ENCODE results near the gene OR51B6. TPM values are rescaled to one million over a fixed set of nuclear protein-coding genes. Genes with fewer than 3 reads are reported as not detected.
"Not testable (repeated sequence)": the region's sequence is repeated elsewhere in the genome, so short reads cannot be mapped to it uniquely, and the experiment has no call there.

OR51B6 gene, protein sequence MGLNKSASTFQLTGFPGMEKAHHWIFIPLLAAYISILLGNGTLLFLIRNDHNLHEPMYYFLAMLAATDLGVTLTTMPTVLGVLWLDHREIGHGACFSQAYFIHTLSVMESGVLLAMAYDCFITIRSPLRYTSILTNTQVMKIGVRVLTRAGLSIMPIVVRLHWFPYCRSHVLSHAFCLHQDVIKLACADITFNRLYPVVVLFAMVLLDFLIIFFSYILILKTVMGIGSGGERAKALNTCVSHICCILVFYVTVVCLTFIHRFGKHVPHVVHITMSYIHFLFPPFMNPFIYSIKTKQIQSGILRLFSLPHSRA
- total RNA-seq, result not detected
- not detected for polyA plus RNA-seq

DNA sequence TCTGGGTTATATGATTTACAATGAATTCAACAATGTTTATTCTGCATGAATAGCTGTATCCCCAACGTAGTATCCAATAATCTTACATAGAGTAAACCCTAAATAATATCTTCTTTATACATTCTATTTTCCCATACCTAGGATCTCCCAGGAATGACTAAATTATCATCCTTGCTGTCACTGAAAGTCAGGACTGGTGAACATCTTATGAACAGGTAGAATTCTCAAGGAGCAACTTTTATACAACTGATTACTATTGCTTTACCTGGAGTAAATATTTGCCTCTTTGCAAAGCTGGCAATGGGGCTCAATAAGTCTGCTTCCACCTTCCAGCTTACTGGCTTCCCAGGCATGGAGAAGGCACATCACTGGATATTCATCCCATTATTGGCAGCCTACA is at the start of gene OR51B6:
Gene OR51B6, plus strand, starts transcription at position 301 of the 400 bp plus-strand sequence. Its CDS starts 0 bp downstream, at position 301.
- Mint-ChIP-seq H3K27me3 (peaks cover 2 to 4% of the 10 kb centered on the region in 2 donors), H3K27ac (peak within 1 kb of the TSS in 1 of 7 donors; percentile 10), H3K4me1 (no peaks in the 10 kb centered on the region), H3K4me3 (no peak within 1 kb of the TSS), H3K36me3 (no peaks in the 10 kb centered on the region), H3K9me3 (peaks cover 0 to 2% (median 0%) of the 10 kb centered on the region in 8 donors)
- no peaks in the 10 kb centered on the region for H3K9me3 ChIP-seq (ENCODE audit: control insufficient read depth in 1 of 2, low read length in 2 of 2)
- POLR2A ChIA-PET (ENCODE audit: partially characterized antibody), result no interaction called here
- no peaks in the 10 kb centered on the region for H3K4me1 ChIP-seq (ENCODE audit: insufficient read depth, low read length)
- no peak within 1 kb of the TSS for H3K4me3 ChIP-seq (ENCODE audit: low read length in 2 of 2)
- CTCF ChIA-PET (ENCODE audit: partially characterized antibody), result no interaction called here
- H3K27me3 ChIP-seq (ENCODE audit: insufficient read depth, low read length), result no peaks in the 10 kb centered on the region
- H3K27ac ChIP-seq (ENCODE audit: low read depth, low read length), result no peak within 1 kb of the TSS
- DNase-seq, result no peak
- no peaks in the 10 kb centered on the region for H3K36me3 ChIP-seq (ENCODE audit: insufficient read depth, low read length)
- intact Hi-C loops (cut with micrococcal nuclease), result no loop called here

DNA sequence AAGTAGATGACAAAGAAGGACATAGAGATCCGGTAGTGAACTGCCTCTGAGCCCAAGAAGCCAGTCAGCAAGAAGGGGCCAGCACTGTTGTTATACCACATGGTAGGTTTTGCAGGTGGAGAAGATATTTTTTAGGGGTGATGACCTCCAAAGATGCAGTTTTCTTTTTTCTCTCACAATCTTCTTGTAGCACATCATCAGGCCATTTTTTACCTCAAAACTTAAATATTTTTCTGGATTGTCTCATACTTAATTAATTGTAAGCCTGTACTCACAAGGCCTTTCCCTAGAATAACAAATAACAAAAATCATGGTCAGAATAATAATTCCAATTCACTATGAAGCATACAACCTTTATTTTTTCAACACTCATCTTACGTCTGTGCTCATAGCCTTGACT is 49.5 kb upstream of the OR51B6 start, which contains the start of gene OR51B4:
Gene OR51B4, minus strand, starts transcription at position 101 of the 400 bp plus-strand sequence. Its CDS starts 0 bp downstream, at position 101.
- Histone ChIP-seq H3K4me3 (ENCODE audit: low read length in 2 of 2) (no peak within 1 kb of the TSS), H3K27ac (ENCODE audit: low read depth, low read length) (no peak within 1 kb of the TSS), H3K9me3 (ENCODE audit: control insufficient read depth in 1 of 2, low read length in 2 of 2) (no peaks in the 10 kb centered on the region), H3K27me3 (ENCODE audit: insufficient read depth, low read length) (no peaks in the 10 kb centered on the region), H3K36me3 (ENCODE audit: insufficient read depth, low read length) (no peaks in the 10 kb centered on the region), H3K4me1 (ENCODE audit: insufficient read depth, low read length) (no peaks in the 10 kb centered on the region)
- ChIA-PET POLR2A (ENCODE audit: partially characterized antibody) (no interaction called here), CTCF (ENCODE audit: partially characterized antibody) (no interaction called here)
- Mint-ChIP-seq H3K27me3 (peaks cover 5 to 8% of the 10 kb centered on the region in 2 donors), H3K9me3 (peaks cover 0 to 3% (median 0%) of the 10 kb centered on the region in 8 donors), H3K4me1 (no peaks in the 10 kb centered on the region), H3K36me3 (no peaks in the 10 kb centered on the region), H3K27ac (no peak within 1 kb of the TSS), H3K4me3 (no peak within 1 kb of the TSS)
- intact Hi-C loops (cut with micrococcal nuclease), result no loop called here
- DNase-seq, result no peak

DNA sequence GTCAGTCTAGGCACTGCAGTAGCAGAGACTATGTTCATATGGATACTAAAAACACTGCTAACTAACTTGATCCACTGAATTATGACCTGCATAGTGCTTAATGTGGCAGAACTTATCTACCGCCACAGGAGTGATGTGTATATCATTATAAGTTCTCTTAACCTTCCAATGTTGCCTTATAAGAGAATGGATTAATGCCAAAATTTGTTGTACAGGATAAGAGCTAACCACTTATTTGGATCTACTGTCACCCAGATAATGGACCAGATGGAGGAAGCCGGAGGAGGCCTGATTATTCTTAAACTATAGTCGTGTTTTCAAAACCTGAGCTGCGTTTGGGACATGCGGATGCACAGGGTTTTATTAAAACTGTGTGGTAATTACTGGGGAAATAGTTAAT is 47.7 kb upstream of the OR51B6 start:
- no peak overlapping the region for H3K4me3 ChIP-seq (ENCODE audit: low read length in 2 of 2)
- H3K27me3 ChIP-seq (ENCODE audit: insufficient read depth, low read length), result no peaks in the 10 kb centered on the region
- ChIA-PET POLR2A (ENCODE audit: partially characterized antibody) (no interaction called here), CTCF (ENCODE audit: partially characterized antibody) (no interaction called here)
- H3K36me3 ChIP-seq (ENCODE audit: insufficient read depth, low read length), result no peaks in the 10 kb centered on the region
- no peaks in the 10 kb centered on the region for H3K4me1 ChIP-seq (ENCODE audit: insufficient read depth, low read length)
- no peaks in the 10 kb centered on the region for H3K36me3 Mint-ChIP-seq
- no peaks in the 10 kb centered on the region for H3K4me1 Mint-ChIP-seq
- no peak overlapping the region for H3K4me3 Mint-ChIP-seq
- H3K27me3 Mint-ChIP-seq, result peaks cover 4 to 5% of the 10 kb centered on the region in 2 donors
- peaks cover 0 to 3% (median 0%) of the 10 kb centered on the region in 8 donors for H3K9me3 Mint-ChIP-seq
- no peaks in the 10 kb centered on the region for H3K9me3 ChIP-seq (ENCODE audit: control insufficient read depth in 1 of 2, low read length in 2 of 2)
- no peak overlapping the region for H3K27ac Mint-ChIP-seq
- no peak for DNase-seq
- intact Hi-C loops (cut with micrococcal nuclease), result no loop called here
- no peak overlapping the region for H3K27ac ChIP-seq (ENCODE audit: low read depth, low read length)

DNA sequence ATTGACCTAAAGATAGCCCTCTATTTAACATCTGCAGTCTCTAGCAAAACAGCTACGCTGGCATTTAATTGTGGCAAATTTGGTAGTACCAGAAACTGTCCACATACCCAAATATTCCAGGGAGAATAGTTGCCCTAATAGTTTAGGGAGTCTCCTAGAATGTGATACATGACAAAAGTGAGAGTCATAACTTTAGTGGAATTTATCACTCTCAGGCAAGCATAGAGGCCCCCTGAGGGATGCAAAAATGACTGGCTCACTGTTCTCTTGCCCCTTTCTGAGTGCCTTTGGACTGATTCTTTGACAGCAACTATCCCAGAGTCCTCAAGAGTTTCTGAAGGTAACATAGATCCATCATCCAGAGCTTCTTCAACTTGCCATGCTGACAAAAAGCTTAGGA is 47.3 kb upstream of the OR51B6 start:
- no peak overlapping the region for H3K27ac ChIP-seq (ENCODE audit: low read depth, low read length)
- H3K36me3 ChIP-seq (ENCODE audit: insufficient read depth, low read length), result no peaks in the 10 kb centered on the region
- H3K27ac Mint-ChIP-seq, result no peak overlapping the region
- H3K4me1 ChIP-seq (ENCODE audit: insufficient read depth, low read length), result no peaks in the 10 kb centered on the region
- POLR2A ChIA-PET (ENCODE audit: partially characterized antibody), result no interaction called here
- peaks cover 4 to 5% of the 10 kb centered on the region in 2 donors for H3K27me3 Mint-ChIP-seq
- no peak overlapping the region for H3K4me3 ChIP-seq (ENCODE audit: low read length in 2 of 2)
- H3K27me3 ChIP-seq (ENCODE audit: insufficient read depth, low read length), result no peaks in the 10 kb centered on the region
- intact Hi-C loops (cut with micrococcal nuclease), result no loop called here
- H3K36me3 Mint-ChIP-seq, result no peaks in the 10 kb centered on the region
- no peak for DNase-seq
- H3K9me3 Mint-ChIP-seq, result peaks cover 0 to 3% (median 0%) of the 10 kb centered on the region in 8 donors
- H3K4me1 Mint-ChIP-seq, result no peaks in the 10 kb centered on the region
- no peaks in the 10 kb centered on the region for H3K9me3 ChIP-seq (ENCODE audit: control insufficient read depth in 1 of 2, low read length in 2 of 2)
- CTCF ChIA-PET (ENCODE audit: partially characterized antibody), result no interaction called here
- H3K4me3 Mint-ChIP-seq, result no peak overlapping the region

DNA sequence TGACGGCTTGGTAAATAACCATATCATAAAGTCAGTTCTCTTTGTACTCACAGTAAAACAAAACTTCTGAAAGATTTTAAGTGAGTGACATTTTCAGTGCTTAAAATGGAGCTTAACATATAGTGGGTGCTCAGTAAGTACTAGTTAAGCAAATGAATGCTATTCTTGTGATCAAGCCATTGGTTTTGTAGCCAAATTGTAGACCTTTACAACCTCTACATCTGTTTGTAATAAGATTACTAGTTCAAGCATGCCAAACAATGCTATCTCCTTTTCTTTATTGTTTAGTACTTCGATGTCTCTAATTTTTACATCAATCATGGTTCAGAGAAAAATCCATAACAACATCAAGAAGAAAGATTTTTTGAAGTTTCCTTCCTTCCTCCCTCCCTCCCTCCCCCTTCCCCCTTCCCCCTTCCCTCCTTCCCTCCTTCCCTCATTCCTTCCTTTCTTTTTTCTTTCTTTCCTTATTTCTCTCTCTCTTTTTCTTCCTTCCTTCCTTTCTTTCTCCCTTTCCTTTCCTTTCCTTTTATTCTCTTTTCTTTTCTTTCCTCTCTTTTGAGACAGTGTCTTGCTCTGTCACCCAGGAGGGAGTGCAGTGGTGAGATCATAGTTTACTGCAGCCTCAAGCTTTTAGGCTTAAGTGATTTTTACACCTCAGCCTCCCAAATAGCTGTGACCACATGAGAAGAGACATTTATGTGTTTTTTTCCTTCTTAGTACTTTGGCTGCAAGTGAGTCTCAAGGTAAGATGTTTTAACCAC is 43.9 kb upstream of the OR51B6 start:
- no peaks in the 10 kb centered on the region for H3K4me1 ChIP-seq (ENCODE audit: insufficient read depth, low read length)
- H3K4me3 Mint-ChIP-seq, result no peak overlapping the region
- no peaks in the 10 kb centered on the region for H3K27me3 ChIP-seq (ENCODE audit: insufficient read depth, low read length)
- H3K4me3 ChIP-seq (ENCODE audit: low read length in 2 of 2), result no peak overlapping the region
- H3K9me3 ChIP-seq (ENCODE audit: control insufficient read depth in 1 of 2, low read length in 2 of 2), result no peaks in the 10 kb centered on the region
- peaks cover 0 to 4% of the 10 kb centered on the region in 2 donors for H3K27me3 Mint-ChIP-seq
- H3K27ac Mint-ChIP-seq, result no peak overlapping the region
- no peaks in the 10 kb centered on the region for H3K36me3 Mint-ChIP-seq
- H3K36me3 ChIP-seq (ENCODE audit: insufficient read depth, low read length), result no peaks in the 10 kb centered on the region
- no peak overlapping the region for H3K27ac ChIP-seq (ENCODE audit: low read depth, low read length)
- ChIA-PET POLR2A (ENCODE audit: partially characterized antibody) (no interaction called here), CTCF (ENCODE audit: partially characterized antibody) (no interaction called here)
- intact Hi-C loops (cut with micrococcal nuclease), result no loop called here
- no peak for DNase-seq
- peaks cover 0 to 3% (median 0%) of the 10 kb centered on the region in 8 donors for H3K9me3 Mint-ChIP-seq
- no peaks in the 10 kb centered on the region for H3K4me1 Mint-ChIP-seq

DNA sequence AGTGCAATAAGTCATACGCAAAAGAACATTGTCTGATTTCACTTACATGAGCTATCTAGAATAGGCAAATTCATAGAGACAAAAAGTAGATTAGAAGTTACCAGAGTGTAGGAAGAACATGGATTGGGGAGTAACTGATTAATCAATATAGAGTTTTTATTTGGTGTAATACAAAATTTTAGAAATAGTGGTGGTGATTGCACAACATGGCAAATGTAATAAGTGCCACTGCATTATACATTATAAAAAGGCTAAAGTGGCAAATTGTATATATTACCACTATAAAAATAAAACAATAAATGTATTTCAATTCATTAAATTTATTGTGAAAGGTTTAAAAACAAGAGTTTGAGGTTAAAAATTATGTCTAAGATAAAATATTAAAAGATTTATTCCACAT is 40.9 kb upstream of the OR51B6 start:
- no peak overlapping the region for H3K27ac ChIP-seq (ENCODE audit: low read depth, low read length)
- H3K4me1 ChIP-seq (ENCODE audit: insufficient read depth, low read length), result no peaks in the 10 kb centered on the region
- Mint-ChIP-seq H3K27me3 (peaks cover 0 to 3% of the 10 kb centered on the region in 2 donors), H3K9me3 (peaks cover 0 to 3% (median 0%) of the 10 kb centered on the region in 8 donors), H3K36me3 (no peaks in the 10 kb centered on the region), H3K27ac (no peak overlapping the region), H3K4me3 (no peak overlapping the region), H3K4me1 (no peaks in the 10 kb centered on the region)
- no peak for DNase-seq
- no peaks in the 10 kb centered on the region for H3K9me3 ChIP-seq (ENCODE audit: control insufficient read depth in 1 of 2, low read length in 2 of 2)
- intact Hi-C loops (cut with micrococcal nuclease), result no loop called here
- H3K27me3 ChIP-seq (ENCODE audit: insufficient read depth, low read length), result no peaks in the 10 kb centered on the region
- ChIA-PET CTCF (ENCODE audit: partially characterized antibody) (no interaction called here), POLR2A (ENCODE audit: partially characterized antibody) (no interaction called here)
- no peaks in the 10 kb centered on the region for H3K36me3 ChIP-seq (ENCODE audit: insufficient read depth, low read length)
- H3K4me3 ChIP-seq (ENCODE audit: low read length in 2 of 2), result no peak overlapping the region

DNA sequence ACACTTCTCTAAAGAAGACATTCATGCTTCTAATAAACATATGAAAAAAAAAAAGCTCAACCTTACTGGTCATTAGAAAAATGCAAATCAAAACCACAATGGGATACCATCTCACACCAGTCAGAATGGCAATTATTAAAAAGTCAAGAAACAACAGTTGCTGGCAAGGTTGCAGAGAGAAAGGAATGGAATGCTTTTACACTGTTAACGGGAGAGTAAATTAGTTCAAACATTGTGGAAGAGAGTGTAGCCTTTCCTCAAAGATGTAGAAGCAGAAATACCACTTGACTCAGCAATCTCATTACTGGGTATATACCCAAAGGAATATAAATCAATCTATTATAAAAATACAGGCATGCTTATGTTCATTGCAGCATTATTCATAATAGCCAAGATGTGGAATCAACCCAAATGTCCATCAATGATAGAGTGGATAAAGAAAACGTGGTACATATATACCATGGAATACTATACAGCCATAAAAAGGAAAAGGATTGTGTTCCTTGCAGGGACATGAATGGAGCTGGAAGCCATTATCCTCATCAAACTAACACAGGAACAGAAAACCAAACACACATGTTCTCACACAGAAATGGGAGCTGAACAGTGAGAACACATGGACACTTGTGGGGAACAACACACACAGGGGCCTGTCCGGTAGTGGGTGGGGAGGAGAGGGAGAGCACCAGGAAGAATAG is 37.8 kb upstream of the OR51B6 start:
- H3K4me3 Mint-ChIP-seq; H3K4me3 ChIP-seq (ENCODE audit: low read length in 2 of 2); DNase-seq; intact Hi-C loops (cut with micrococcal nuclease); H3K9me3 ChIP-seq (ENCODE audit: control insufficient read depth in 1 of 2, low read length in 2 of 2); H3K4me1 ChIP-seq (ENCODE audit: insufficient read depth, low read length); H3K9me3 Mint-ChIP-seq; H3K27ac ChIP-seq (ENCODE audit: low read depth, low read length); H3K36me3 Mint-ChIP-seq; H3K27ac Mint-ChIP-seq; H3K27me3 ChIP-seq (ENCODE audit: insufficient read depth, low read length); CTCF ChIA-PET (ENCODE audit: partially characterized antibody); H3K27me3 Mint-ChIP-seq; H3K36me3 ChIP-seq (ENCODE audit: insufficient read depth, low read length); H3K4me1 Mint-ChIP-seq; POLR2A ChIA-PET (ENCODE audit: partially characterized antibody): not testable (repeated sequence)

Measured in CD4-positive, alpha-beta memory T cell (primary cell).